Fibroblast of pulmonary artery (primary cell): ENCODE measurements around the gene CA6.

Experiments
- DNase-seq: peaks from one replicate; pipeline ENCODE4 v3.0.0-alpha.2; 2010; ENCODE audit warnings: low read depth
- H3K4me3 ChIP-seq: replicated peaks from 2 replicates; pipeline ENCODE4 v1.5.1; 2011; ENCODE audit warnings: low read depth, mild to moderate bottlenecking, control low read depth, low read length, moderate library complexity
- TF ChIP-seq, protein P1 (sequence below): IDR thresholded peaks from 2 replicates; pipeline ENCODE4 v1.5.1; 2011; ENCODE audit warnings: mild to moderate bottlenecking, control low read depth, low read length, inconsistent platforms; ENCODE audit errors: missing control alignments

CA6 gene

GRCh38 chr1:8943498-8944405, 1.9 kb upstream of the CA6 start:
- H3K4me3 ChIP-seq = no peak overlapping the region
- TF ChIP-seq, protein P1, sequence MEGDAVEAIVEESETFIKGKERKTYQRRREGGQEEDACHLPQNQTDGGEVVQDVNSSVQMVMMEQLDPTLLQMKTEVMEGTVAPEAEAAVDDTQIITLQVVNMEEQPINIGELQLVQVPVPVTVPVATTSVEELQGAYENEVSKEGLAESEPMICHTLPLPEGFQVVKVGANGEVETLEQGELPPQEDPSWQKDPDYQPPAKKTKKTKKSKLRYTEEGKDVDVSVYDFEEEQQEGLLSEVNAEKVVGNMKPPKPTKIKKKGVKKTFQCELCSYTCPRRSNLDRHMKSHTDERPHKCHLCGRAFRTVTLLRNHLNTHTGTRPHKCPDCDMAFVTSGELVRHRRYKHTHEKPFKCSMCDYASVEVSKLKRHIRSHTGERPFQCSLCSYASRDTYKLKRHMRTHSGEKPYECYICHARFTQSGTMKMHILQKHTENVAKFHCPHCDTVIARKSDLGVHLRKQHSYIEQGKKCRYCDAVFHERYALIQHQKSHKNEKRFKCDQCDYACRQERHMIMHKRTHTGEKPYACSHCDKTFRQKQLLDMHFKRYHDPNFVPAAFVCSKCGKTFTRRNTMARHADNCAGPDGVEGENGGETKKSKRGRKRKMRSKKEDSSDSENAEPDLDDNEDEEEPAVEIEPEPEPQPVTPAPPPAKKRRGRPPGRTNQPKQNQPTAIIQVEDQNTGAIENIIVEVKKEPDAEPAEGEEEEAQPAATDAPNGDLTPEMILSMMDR = no peak
- DNase-seq = no peak

GRCh38 chr1:8947127-8947691, 1.5 kb downstream of the CA6 start:
- H3K4me3 ChIP-seq = no peak overlapping the region
- TF ChIP-seq, protein P1 = no peak
- no peak for DNase-seq

GRCh38 chr1:8950309-8950708, 4.6 kb downstream of the CA6 start:
- H3K4me3 ChIP-seq = no peak overlapping the region
- TF ChIP-seq, protein P1 = no peak
- DNase-seq = no peak

GRCh38 chr1:8951231-8951630, 5.6 kb downstream of the CA6 start:
- no peak overlapping the region for H3K4me3 ChIP-seq
- TF ChIP-seq, protein P1 = no peak
- no peak for DNase-seq

- DNase-seq = no peak
- H3K4me3 ChIP-seq = no peak overlapping the region
- TF ChIP-seq, protein P1 = no peak
Observed at GRCh38 chr1:8955406-8955805, 9.7 kb downstream of the CA6 start.

- TF ChIP-seq, protein P1 = no peak
- no peak overlapping the region for H3K4me3 ChIP-seq
- DNase-seq = no peak
Observed at GRCh38 chr1:8956461-8957349, 11.0 kb downstream of the CA6 start.
